ENCODE results near the gene CACNB4. TPM values are rescaled to one million over a fixed set of nuclear protein-coding genes. Genes with fewer than 3 reads are reported as not detected.
A peak's percentile ranks its signal among the peaks of the same experiment; 100 is the strongest.

CACNB4 gene
- total and polyA plus RNA-seq, 10 of the 15 experiments (the other 5 are each of a cell fraction or from before 2014, with no cell fraction given) = 2.0 to 21.6 (median 9.3) TPM

GRCh38 chr2:151845884-151846283, 253.0 kb downstream of the CACNB4 start:
- WGBS (ENCODE audit: insufficient coverage, insufficient replicate concordance, low lambda C conversion rate, missing lambda C conversion rate) = 66% methylated on average over 2 of the region's 2 CpGs
- DNase-seq (ENCODE audit: low read depth, low spot score) = no peak
- BruUV-seq (replicated peaks) = no TSS peak
- peak; percentile 57 for ATAC-seq
- ChIA-PET CTCF (interaction anchor here (1.0 to 1.1 kb wide), 2 partner anchors 9 to 16 kb away, joined by 3 to 6 read pairs; no protein-coding TSS in a partner anchor), SMC1A (ENCODE audit: uncharacterized antibody, unreplicated experiment) (interaction anchor here (0.6 to 3.0 kb wide), 5 partner anchors 9 to 731 kb away, joined by 3 to 11 read pairs (median 3); no protein-coding TSS in a partner anchor), POLR2A (no interaction called here), RAD21 (ENCODE audit: unreplicated experiment) (interaction anchor here (0.7 to 1.4 kb wide), 2 partner anchors 16 to 18 kb away, joined by 3 read pairs; partner anchors contain the start of gene ARL5A)
- no peak for FAIRE-seq
- H3K27ac ChIP-seq (ENCODE audit: control insufficient read depth, insufficient read depth) = no peak overlapping the region; the same call in 1 of the 2 replicates
- H4K20me1 ChIP-seq (ENCODE audit: control insufficient read depth, insufficient read depth) = no peaks in the 10 kb centered on the region
- no peaks in the 10 kb centered on the region for H3K27me3 ChIP-seq (replicated peaks in 1 of 2; ENCODE audit: control insufficient read depth in 2 of 2, insufficient read depth in 2 of 2, low read length in 1 of 2)
- no peak overlapping the region for H2AFZ ChIP-seq (ENCODE audit: control insufficient read depth, low read depth, low read length)
- TF ChIP-seq ZBED1 (IDR thresholded peaks at IDR 0.05; ENCODE audit: borderline replicate concordance) = no peak
- no peak for TF ChIP-seq ZBTB4 (CRISPR knock-in tag; IDR thresholded peaks at IDR 0.05)
- no peak for TF ChIP-seq ZBTB33 (IDR thresholded peaks at IDR 0.05)
- peak; percentile 12; the same call in 1 of the 2 replicates for TF ChIP-seq ZNF384 (IDR thresholded peaks at IDR 0.05; ENCODE audit: borderline replicate concordance, low read depth, low read length)
- no peak overlapping the region for H3K4me2 ChIP-seq (ENCODE audit: control insufficient read depth, insufficient read depth)
- no peaks in the 10 kb centered on the region for H3K79me2 ChIP-seq (ENCODE audit: control insufficient read depth, insufficient read depth, low read length)
- in situ Hi-C loops (cut with MboI) (loop anchor here (10.0 kb wide), 1 partner anchor 319 kb away; no protein-coding TSS in a partner anchor), intact Hi-C loops (cut with micrococcal nuclease; ENCODE audit: unreplicated experiment) (no loop called here)
- H3K4me3 ChIP-seq = no peak overlapping the region
- H3K9me3 ChIP-seq (replicated peaks; ENCODE audit: control insufficient read depth, insufficient read depth, low read length) = no peaks in the 10 kb centered on the region
- peaks cover 25% of the 10 kb centered on the region for H3K4me1 ChIP-seq (ENCODE audit: control insufficient read depth, insufficient read depth, low read length)
- no peaks in the 10 kb centered on the region for H3K36me3 ChIP-seq (ENCODE audit: control insufficient read depth in 2 of 2, insufficient read depth in 2 of 2, low read length in 1 of 2)
- H3K9ac ChIP-seq (ENCODE audit: control insufficient read depth, insufficient read depth, low read length) = no peak overlapping the region
